Spleen (tissue), 11 donors: ENCODE measurements around the gene KRTAP4-8. TPM values are rescaled to one million over a fixed set of nuclear protein-coding genes. Genes with fewer than 3 reads are reported as not detected.
"Not testable (repeated sequence)": the region's sequence is repeated elsewhere in the genome, so short reads cannot be mapped to it uniquely, and the experiment has no call there.

ENCODE experiments used
- DNase-seq: peaks from one replicate; pipeline ENCODE4 v3.0.0-alpha.2; 2020
- H3K27ac ChIP-seq, 8 donors: fragments of 200-600 bp; sonication (generic) in 7 of 8; 1 replicate in 4 of 8; 2 replicates in 4 of 8; pipeline versions ENCODE4 v1.5.0 to v1.8.0; 2016 to 2021; ENCODE audit warnings: inconsistent platforms in 4 of 8, mild to moderate bottlenecking in 4 of 8, moderate library complexity in 1 of 8
- H3K27me3 ChIP-seq, 7 donors: fragments of 200-600 bp; sonication (generic) in 6 of 7; replicated peaks in 1 of 7; 1 replicate in 4 of 7; 2 replicates in 3 of 7; pipeline versions ENCODE4 v1.5.0 to v1.8.0; 2016 to 2021; ENCODE audit warnings: inconsistent platforms in 3 of 7, mild to moderate bottlenecking in 1 of 7
- H3K36me3 ChIP-seq, 6 donors: fragments of 200-600 bp; sonication (generic) in 5 of 6; 1 replicate in 4 of 6; 2 replicates in 2 of 6; pipeline versions ENCODE4 v1.5.0 to v1.8.0; 2016 to 2021; ENCODE audit warnings: inconsistent platforms in 2 of 6
- H3K4me1 ChIP-seq, 6 donors: fragments of 200-600 bp; sonication (generic) in 5 of 6; 1 replicate in 3 of 6; 2 replicates in 3 of 6; pipeline versions ENCODE4 v1.5.0 to v1.8.0; 2016 to 2021; ENCODE audit warnings: inconsistent platforms in 3 of 6
- H3K4me3 ChIP-seq, 8 donors: fragments of 200-600 bp; sonication (generic) in 7 of 8; 1 replicate in 4 of 8; 2 replicates in 4 of 8; pipeline versions ENCODE4 v1.5.0 to v1.8.0; 2016 to 2021; ENCODE audit warnings: inconsistent platforms in 4 of 8, mild to moderate bottlenecking in 4 of 8, moderate library complexity in 2 of 8
- H3K9me3 ChIP-seq, 8 donors: fragments of 200-600 bp; sonication (generic) in 7 of 8; 1 replicate in 4 of 8; 2 replicates in 4 of 8; pipeline versions ENCODE4 v1.5.0 to v1.8.0; 2016 to 2021; ENCODE audit warnings: inconsistent platforms in 4 of 8
- CTCF ChIP-seq, 11 experiments: fragments of 200-600 bp in 7 of 11; fragments of 450-650 bp in 4 of 11; sonication (generic) in 4 of 11; IDR thresholded peaks in 8 of 11; conservative IDR thresholded peaks in 3 of 11; 1 replicate in 7 of 11; 2 replicates in 4 of 11; pipeline versions ENCODE4 v1.4.0 to v1.8.0; 2016 to 2021; ENCODE audit warnings: antibody characterized with exemption in 11 of 11, inconsistent platforms in 4 of 11, mild to moderate bottlenecking in 1 of 11
- POLR2A ChIP-seq, 3 donors: fragments of 450-650 bp; IDR thresholded peaks; one replicate each; pipeline ENCODE4 v1.5.1; 2017; ENCODE audit warnings: antibody characterized with exemption in 3 of 3, mild to moderate bottlenecking in 1 of 3
- POLR2AphosphoS5 ChIP-seq, 3 donors: sonication (generic); formaldehyde crosslinking; IDR thresholded peaks; one replicate each; pipeline ENCODE4 v1.5.1; 2017; ENCODE audit warnings: antibody characterized with exemption in 3 of 3
- WGBS, 5 donors: extraction: QIAGEN DNeasy Blood & Tissue Kit in 3 of 5; methylation state at CpG; one replicate each; pipeline versions ENCODE4 v1.1.5 to v1.1.7; 2013 to 2018; 5-methylcytosine and 5-hydroxymethylcytosine counted together
- intact Hi-C: fragments of 100-400 bp; cut with DNase I; formaldehyde crosslinking; loops from one replicate; pipeline ENCODE4 v1.15.0; 2023; ENCODE audit warnings: low total_unique reads
- polyA plus RNA-seq, 3 donors: library from polyadenylated mRNA; stranded (reverse); fragments of 200-250 nt; gene quantifications; one replicate each; pipeline ENCODE4 v1.2.1, GENCODE V29; 2013
- total RNA-seq, 7 donors: library from RNA; depleted of rRNA in 3 of 7; stranded (reverse); fragments of >200 nt in 3 of 7; fragmentation: NEBNext Ultra II Directional in 4 of 7; extraction: Animal tissue kit (Norgen Biotek cat#: 25700) in 4 of 7; gene quantifications; one replicate each; pipeline versions ENCODE4 v1.1.0 to v1.2.1, GENCODE V29; 2016 to 2021
- donor health status: healthy with polysubstance abuse.
- donor health status: DM: no; HTN: no; CAD: no; lungs with moderate emphysema.
- donor health status: DM: no; HTN: no; CAD: no.
- donor health status: Bipolar disorder and iron deficiency.
- donor health status: healthy.
- donor health status: DM: no; HTN: no; CAD: no.
- donor health status: DM: yes; HTN: yes; CAD: no.

KRTAP4-8 gene
- total and polyA plus RNA-seq, 10 donors: not detected

GRCh38 chr17:41064301-41064700 is 33.6 kb downstream of the KRTAP4-8 start:
- TF ChIP-seq CTCF (IDR thresholded peaks at IDR 0.05 in 8 of 11, conservative IDR thresholded peaks at IDR 0.05 in 3 of 11): no peak
- no peak for TF ChIP-seq POLR2AphosphoS5 (IDR thresholded peaks at IDR 0.05)
- no peak for TF ChIP-seq POLR2A (IDR thresholded peaks at IDR 0.05)
- Histone ChIP-seq H3K4me3 (no peak overlapping the region), H3K9me3 (no peaks in the 10 kb centered on the region)

GRCh38 chr17:41063449-41063848 is 34.5 kb downstream of the KRTAP4-8 start:
- no peak for TF ChIP-seq CTCF (IDR thresholded peaks at IDR 0.05 in 8 of 11, conservative IDR thresholded peaks at IDR 0.05 in 3 of 11)
- TF ChIP-seq POLR2AphosphoS5 (IDR thresholded peaks at IDR 0.05): no peak
- no peak for TF ChIP-seq POLR2A (IDR thresholded peaks at IDR 0.05)
- H3K27ac ChIP-seq: no peak overlapping the region
- intact Hi-C loops: no loop called here
- no peaks in the 10 kb centered on the region for H3K4me1 ChIP-seq
- WGBS, 5 donors: 81 to 91% (median 86%) methylated on average over 4 of the region's 4 CpGs
- DNase-seq: no peak
- H3K27me3 ChIP-seq: peaks cover 0 to 30% (median 7%) of the 10 kb centered on the region in 7 donors
- no peaks in the 10 kb centered on the region for H3K36me3 ChIP-seq
- H3K9me3 ChIP-seq: no peaks in the 10 kb centered on the region
- H3K4me3 ChIP-seq: no peak overlapping the region

More at GRCh38 chr17:41064301-41064700, 33.6 kb downstream of the KRTAP4-8 start:
- DNase-seq: no peak
- Histone ChIP-seq H3K27me3 (peaks cover 0 to 22% (median 2%) of the 10 kb centered on the region in 7 donors), H3K36me3 (no peaks in the 10 kb centered on the region), H3K27ac (no peak overlapping the region), H3K4me1 (no peaks in the 10 kb centered on the region)
- intact Hi-C loops: no loop called here
- WGBS, 5 donors: 61 to 78% (median 71%) methylated on average over 1 of the region's 1 CpG

GRCh38 chr17:41061964-41062363 is 36.0 kb downstream of the KRTAP4-8 start:
- TF ChIP-seq POLR2A (IDR thresholded peaks at IDR 0.05) (no peak), CTCF (IDR thresholded peaks at IDR 0.05 in 8 of 11, conservative IDR thresholded peaks at IDR 0.05 in 3 of 11) (no peak), POLR2AphosphoS5 (IDR thresholded peaks at IDR 0.05) (no peak)
- WGBS, 5 donors: 68 to 85% (median 80%) methylated on average over 1 of the region's 1 CpG
- intact Hi-C loops: no loop called here
- Histone ChIP-seq H3K36me3 (no peaks in the 10 kb centered on the region), H3K9me3 (peaks cover 0 to 10% (median 3%) of the 10 kb centered on the region in 8 donors), H3K4me1 (no peaks in the 10 kb centered on the region), H3K27me3 (peaks cover 0 to 45% (median 7%) of the 10 kb centered on the region in 7 donors), H3K27ac (no peak overlapping the region), H3K4me3 (no peak overlapping the region)
- no peak for DNase-seq

- intact Hi-C loops: no loop called here
- H3K27ac ChIP-seq: no peak within 1 kb of the TSS
- 66 to 74% (median 69%) methylated on average over 5 to 6 of the region's 6 CpGs for WGBS, 5 donors
- peaks cover 0 to 47% (median 7%) of the 10 kb centered on the region in 7 donors for H3K27me3 ChIP-seq
- no peak for DNase-seq
- peaks cover 0 to 10% (median 3%) of the 10 kb centered on the region in 8 donors for H3K9me3 ChIP-seq
- TF ChIP-seq POLR2A (IDR thresholded peaks at IDR 0.05): no peak
- no peak for TF ChIP-seq CTCF (IDR thresholded peaks at IDR 0.05 in 8 of 11, conservative IDR thresholded peaks at IDR 0.05 in 3 of 11)
- TF ChIP-seq POLR2AphosphoS5 (IDR thresholded peaks at IDR 0.05): no peak
- no peaks in the 10 kb centered on the region for H3K36me3 ChIP-seq
- H3K4me1 ChIP-seq: no peaks in the 10 kb centered on the region
- no peak within 1 kb of the TSS for H3K4me3 ChIP-seq
Observed at GRCh38 chr17:41060052-41060604, 37.8 kb downstream of the KRTAP4-8 start, which contains the start of gene KRTAP2-3. Gene KRTAP2-3 (minus strand): TSS chr17:41060114. CDS start chr17:41060050, 64 bp downstream.

GRCh38 chr17:41059276-41060051 is 38.5 kb downstream of the KRTAP4-8 start:
- H3K4me1 ChIP-seq, H3K36me3 ChIP-seq, H3K27ac ChIP-seq, H3K9me3 ChIP-seq, DNase-seq, intact Hi-C loops, H3K4me3 ChIP-seq: not testable (repeated sequence)
- WGBS, 5 donors: 34 to 54% (median 42%) methylated on average over 8 to 13 of the region's 31 CpGs
- peaks cover 0 to 48% (median 7%) of the 10 kb centered on the region in 7 donors for H3K27me3 ChIP-seq
